HAP-1 (cell line): Measurements from ENCODE around the gene CD99L2.
A peak's percentile ranks its signal among the peaks of the same experiment; 100 is the strongest.
"Not testable (repeated sequence)": the region's sequence is repeated elsewhere in the genome, so short reads cannot be mapped to it uniquely, and the experiment has no call there.

Experiments
- DNase-seq, 2 experiments: peaks; one replicate each; pipeline ENCODE4 v3.0.0-alpha.2; 2016 to 2020; ENCODE audit warnings: low spot score in 2 of 2
- H3K27me3 ChIP-seq: fragments of 250-450 bp; sonication (Bioruptor Pico); 2 replicates; pipeline ENCODE4 v1.5.1; 2020; ENCODE audit warnings: low read depth, mild to moderate bottlenecking, moderate library complexity
- H3K36me3 ChIP-seq: fragments of 250-450 bp; sonication (Bioruptor Pico); replicated peaks from 2 replicates; pipeline ENCODE4 v1.5.1; 2020; ENCODE audit warnings: mild to moderate bottlenecking
- H3K4me1 ChIP-seq: fragments of 250-450 bp; sonication (Bioruptor Pico); 2 replicates; pipeline ENCODE4 v1.5.1; 2020; ENCODE audit warnings: mild to moderate bottlenecking
- H3K4me3 ChIP-seq: fragments of 250-450 bp; sonication (Bioruptor Pico); 2 replicates; pipeline ENCODE4 v1.5.1; 2020; ENCODE audit warnings: mild to moderate bottlenecking, moderate library complexity
- H3K9me3 ChIP-seq: fragments of 250-450 bp; sonication (Bioruptor Pico); 2 replicates; pipeline ENCODE4 v1.5.1; 2020; ENCODE audit warnings: mild to moderate bottlenecking, moderate library complexity
- in situ Hi-C: fragments of 300-500 bp; cut with MboI; formaldehyde crosslinking; loops from 3 replicates; pipeline ENCODE4 v1.14.3; 2020; ENCODE audit warnings: low sequenced_read_pairs, inconsistent platforms, mixed read lengths

CD99L2 gene

GRCh38 chrX:150886381-150886780 is 12.1 kb downstream of the CD99L2 start:
- no peak overlapping the region for H3K4me3 ChIP-seq
- in situ Hi-C loops, result no loop called here
- no peaks in the 10 kb centered on the region for H3K9me3 ChIP-seq
- no peaks in the 10 kb centered on the region for H3K4me1 ChIP-seq
- no peak for DNase-seq
- no peaks in the 10 kb centered on the region for H3K27me3 ChIP-seq
- no peaks in the 10 kb centered on the region for H3K36me3 ChIP-seq

- Histone ChIP-seq H3K27me3 (no peaks in the 10 kb centered on the region), H3K36me3 (no peaks in the 10 kb centered on the region), H3K9me3 (no peaks in the 10 kb centered on the region; the same call in 1 of the 2 replicates), H3K4me3 (no peak overlapping the region), H3K4me1 (peaks cover 14% of the 10 kb centered on the region)
- in situ Hi-C loops, result no loop called here
- peak in 1 of 2 experiments; percentile 26 for DNase-seq
Measured at GRCh38 chrX:150880808-150881165, 17.7 kb downstream of the CD99L2 start.

DNA sequence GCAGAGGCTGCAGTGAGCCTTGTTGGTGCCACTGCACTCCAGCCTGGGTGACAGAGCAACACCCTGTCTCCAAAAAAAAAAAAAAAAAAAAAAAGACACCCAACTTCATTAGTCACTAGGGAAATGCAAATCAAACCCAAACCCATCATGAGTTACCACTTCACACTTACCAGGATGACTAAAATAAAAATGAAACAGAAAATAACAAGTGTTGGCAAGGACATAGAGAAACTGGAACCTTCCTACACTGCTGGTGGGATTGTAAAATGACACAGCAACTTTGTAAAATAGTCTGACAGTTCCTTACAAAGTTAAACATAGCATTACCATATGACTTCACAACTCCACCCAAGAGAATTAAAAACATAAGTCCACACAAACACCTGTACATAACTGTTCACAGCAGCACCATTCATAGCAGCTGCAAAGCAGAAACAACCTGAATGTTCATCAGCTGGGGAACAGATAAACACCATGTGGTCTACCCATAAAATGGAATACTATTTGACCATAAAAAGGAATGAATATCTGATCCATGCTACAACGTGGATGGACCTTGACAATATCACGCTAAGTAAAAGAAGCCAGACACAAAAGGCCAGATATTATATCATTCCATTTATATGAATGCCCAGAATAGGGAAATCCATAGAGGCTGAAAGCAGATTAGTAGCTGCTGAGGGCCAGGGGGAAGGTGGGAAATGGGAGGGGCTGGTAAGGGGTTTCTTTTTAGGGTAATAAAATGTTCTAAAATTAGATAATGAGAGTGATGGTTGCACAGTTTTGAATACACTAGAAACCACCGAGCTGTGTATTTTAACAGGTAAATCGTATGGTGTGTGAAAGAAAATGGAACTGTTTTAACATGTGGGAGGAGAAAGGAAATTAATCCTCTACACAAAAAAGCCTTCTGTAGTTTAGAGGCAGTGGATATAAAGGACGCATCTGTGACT is 18.3 kb downstream of the CD99L2 start:
- DNase-seq, result peak in 1 of 2 experiments; percentile 53
- no peak overlapping the region for H3K4me3 ChIP-seq
- no peaks in the 10 kb centered on the region for H3K36me3 ChIP-seq
- H3K9me3 ChIP-seq, result no peaks in the 10 kb centered on the region; the same call in 1 of the 2 replicates
- H3K4me1 ChIP-seq, result peaks cover 14% of the 10 kb centered on the region
- H3K27me3 ChIP-seq, result no peaks in the 10 kb centered on the region
- in situ Hi-C loops, result no loop called here

GRCh38 chrX:150875621-150876020 is 22.8 kb downstream of the CD99L2 start:
- DNase-seq, H3K36me3 ChIP-seq, H3K27me3 ChIP-seq, H3K4me1 ChIP-seq, H3K4me3 ChIP-seq, in situ Hi-C loops, H3K9me3 ChIP-seq: not testable (repeated sequence)

DNA sequence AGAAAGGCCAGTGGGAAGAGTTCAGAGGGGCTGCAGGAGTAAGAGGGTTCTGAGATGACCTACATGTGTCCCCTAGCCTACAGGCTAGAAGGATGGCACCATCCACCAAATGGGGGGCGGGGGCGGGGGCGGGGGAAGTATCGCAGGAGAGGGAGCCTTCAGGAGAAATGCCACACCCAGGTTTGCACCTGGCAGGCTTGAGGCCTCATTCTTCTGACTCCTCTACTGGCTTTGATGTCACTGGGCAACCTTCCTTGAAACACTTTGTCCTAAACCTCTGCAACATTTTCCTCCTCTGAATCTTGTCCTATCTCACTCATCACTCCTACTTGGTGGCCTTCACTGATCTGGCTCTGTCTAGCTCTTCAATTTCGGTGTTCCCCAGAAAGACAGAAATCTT is 24.0 kb downstream of the CD99L2 start:
- Histone ChIP-seq H3K36me3 (no peaks in the 10 kb centered on the region), H3K9me3 (no peaks in the 10 kb centered on the region; the same call in 1 of the 2 replicates), H3K27me3 (no peaks in the 10 kb centered on the region), H3K4me1 (no peaks in the 10 kb centered on the region; the same call in 1 of the 2 replicates), H3K4me3 (no peak overlapping the region)
- in situ Hi-C loops, result no loop called here
- no peak for DNase-seq

DNA sequence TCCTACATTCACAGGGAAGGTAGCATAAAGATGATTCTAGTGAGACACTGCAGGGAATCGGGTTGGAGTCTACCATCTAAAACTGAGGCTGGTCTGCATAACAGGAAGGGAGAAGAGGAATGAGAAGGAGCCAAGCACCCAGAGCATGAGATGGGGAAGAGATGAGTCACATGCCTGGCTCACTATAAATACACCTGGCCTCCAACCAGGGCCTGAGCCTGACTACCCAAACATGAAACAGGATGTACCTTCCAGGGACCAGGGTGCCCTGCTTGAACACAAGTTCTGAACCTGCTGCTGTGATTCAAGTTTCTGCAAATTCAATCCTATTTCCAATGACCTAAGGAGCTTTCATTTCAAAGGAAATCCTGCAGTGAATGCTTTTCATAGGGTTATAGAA is 24.9 kb downstream of the CD99L2 start:
- no peaks in the 10 kb centered on the region; the same call in 1 of the 2 replicates for H3K4me1 ChIP-seq
- no peak overlapping the region for H3K4me3 ChIP-seq
- DNase-seq, result no peak
- no peaks in the 10 kb centered on the region for H3K27me3 ChIP-seq
- H3K9me3 ChIP-seq, result no peaks in the 10 kb centered on the region; the same call in 1 of the 2 replicates
- no peaks in the 10 kb centered on the region for H3K36me3 ChIP-seq
- in situ Hi-C loops, result no loop called here

DNA sequence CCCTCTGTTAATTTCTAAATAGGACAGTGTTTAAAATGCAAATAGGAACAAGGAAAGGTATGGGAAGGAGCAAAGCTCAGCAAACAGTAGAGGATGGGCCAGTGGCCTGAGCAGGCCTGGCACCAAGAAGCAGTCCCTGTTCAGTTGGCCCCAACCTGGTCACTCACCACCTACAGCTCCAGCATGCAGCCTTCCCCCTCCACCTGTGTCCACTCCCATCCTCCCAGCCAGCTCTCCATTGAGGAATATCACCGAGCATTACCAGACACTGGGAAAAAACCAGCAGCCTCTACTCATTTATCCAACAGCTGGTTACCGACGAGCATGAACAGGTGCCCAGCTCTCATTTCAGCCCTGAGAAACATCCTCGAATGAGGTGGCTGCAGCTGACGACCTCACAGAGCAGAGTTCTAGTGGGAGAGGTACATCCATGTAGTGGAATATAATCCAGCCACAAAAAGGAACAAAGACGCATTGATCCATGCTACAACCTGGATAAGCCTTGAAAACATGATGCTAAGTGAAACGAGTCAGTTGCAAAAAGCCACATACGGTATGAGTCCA is 25.6 kb downstream of the CD99L2 start:
- in situ Hi-C loops, result no loop called here
- H3K36me3 ChIP-seq, result no peaks in the 10 kb centered on the region
- no peak overlapping the region for H3K4me3 ChIP-seq
- H3K9me3 ChIP-seq, result no peaks in the 10 kb centered on the region; the same call in 1 of the 2 replicates
- H3K27me3 ChIP-seq, result no peaks in the 10 kb centered on the region
- no peaks in the 10 kb centered on the region; the same call in 1 of the 2 replicates for H3K4me1 ChIP-seq
- no peak for DNase-seq

GRCh38 chrX:150871341-150871811 is 27.1 kb downstream of the CD99L2 start:
- Histone ChIP-seq H3K9me3 (no peaks in the 10 kb centered on the region; the same call in 1 of the 2 replicates), H3K4me1 (no peaks in the 10 kb centered on the region; the same call in 1 of the 2 replicates), H3K4me3 (no peak overlapping the region), H3K36me3 (no peaks in the 10 kb centered on the region), H3K27me3 (no peaks in the 10 kb centered on the region)
- DNase-seq, result no peak
- in situ Hi-C loops, result no loop called here

GRCh38 chrX:150870487-150871340 is 27.8 kb downstream of the CD99L2 start:
- H3K4me3 ChIP-seq, result no peak overlapping the region
- in situ Hi-C loops, result no loop called here
- H3K4me1 ChIP-seq, result no peaks in the 10 kb centered on the region; the same call in 1 of the 2 replicates
- no peaks in the 10 kb centered on the region for H3K36me3 ChIP-seq
- H3K9me3 ChIP-seq, result no peaks in the 10 kb centered on the region
- no peak for DNase-seq
- H3K27me3 ChIP-seq, result no peaks in the 10 kb centered on the region

GRCh38 chrX:150870029-150870428 is 28.4 kb downstream of the CD99L2 start:
- no peaks in the 10 kb centered on the region for H3K27me3 ChIP-seq
- H3K9me3 ChIP-seq, result no peaks in the 10 kb centered on the region
- no peaks in the 10 kb centered on the region for H3K36me3 ChIP-seq
- no peak for DNase-seq
- no peaks in the 10 kb centered on the region; the same call in 1 of the 2 replicates for H3K4me1 ChIP-seq
- H3K4me3 ChIP-seq, result no peak overlapping the region
- in situ Hi-C loops, result no loop called here

DNA sequence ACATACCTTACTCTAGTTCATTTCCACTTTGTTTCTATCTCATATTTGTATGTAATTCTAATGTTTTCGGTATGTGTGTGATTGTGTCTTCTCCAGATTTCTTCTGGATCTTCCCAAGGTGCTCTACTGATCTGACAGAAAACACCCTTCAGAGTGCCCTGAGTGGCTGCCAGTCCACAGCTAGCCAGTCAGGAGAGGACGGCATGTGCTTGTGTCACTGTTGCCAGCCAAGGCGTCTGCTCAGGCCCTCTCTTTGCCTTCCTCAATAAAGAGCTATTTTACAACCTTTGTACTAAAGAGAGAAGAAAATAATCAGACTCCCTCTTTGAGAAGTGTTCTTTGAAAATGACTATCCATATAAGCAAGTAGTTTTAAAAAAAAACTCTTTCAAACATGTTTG is 29.0 kb downstream of the CD99L2 start:
- in situ Hi-C loops, result no loop called here
- no peak for DNase-seq
- H3K9me3 ChIP-seq, result no peaks in the 10 kb centered on the region
- H3K4me3 ChIP-seq, result no peak overlapping the region
- no peaks in the 10 kb centered on the region; the same call in 1 of the 2 replicates for H3K4me1 ChIP-seq
- H3K27me3 ChIP-seq, result no peaks in the 10 kb centered on the region
- H3K36me3 ChIP-seq, result no peaks in the 10 kb centered on the region

GRCh38 chrX:150868625-150869024 is 29.8 kb downstream of the CD99L2 start:
- no peaks in the 10 kb centered on the region for H3K36me3 ChIP-seq
- DNase-seq, result no peak
- no peaks in the 10 kb centered on the region for H3K9me3 ChIP-seq
- in situ Hi-C loops, result no loop called here
- H3K4me1 ChIP-seq, result no peaks in the 10 kb centered on the region; the same call in 1 of the 2 replicates
- H3K27me3 ChIP-seq, result no peaks in the 10 kb centered on the region
- no peak overlapping the region for H3K4me3 ChIP-seq

- H3K36me3 ChIP-seq, result no peaks in the 10 kb centered on the region
- H3K9me3 ChIP-seq, result no peaks in the 10 kb centered on the region
- H3K27me3 ChIP-seq, result no peaks in the 10 kb centered on the region
- in situ Hi-C loops, result no loop called here
- H3K4me1 ChIP-seq, result no peaks in the 10 kb centered on the region
- DNase-seq, result no peak
- no peak overlapping the region for H3K4me3 ChIP-seq
Measured at GRCh38 chrX:150864127-150864526, 34.3 kb downstream of the CD99L2 start.
